Testis (tissue), 3 donors: ENCODE data around the gene TAB2. TPM values are rescaled to one million over a fixed set of nuclear protein-coding genes. Genes with fewer than 3 reads are reported as not detected.

Source experiments
- DNase-seq: peaks from one replicate; pipeline ENCODE4 v3.0.0-alpha.2; 2019
- H3K27ac ChIP-seq, 2 donors: fragments of 200-600 bp; sonication (generic); one replicate each; pipeline ENCODE4 v1.5.1; 2019
- H3K27me3 ChIP-seq: fragments of 200-600 bp; sonication (generic); one replicate; pipeline ENCODE4 v1.5.1; 2019
- H3K36me3 ChIP-seq: fragments of 200-600 bp; sonication (generic); one replicate; pipeline ENCODE4 v1.5.1; 2017; ENCODE audit warnings: low read depth; ENCODE audit errors: missing control alignments
- H3K4me1 ChIP-seq: fragments of 200-600 bp; sonication (generic); one replicate; pipeline ENCODE4 v1.5.1; 2019
- H3K4me3 ChIP-seq, 2 donors: fragments of 200-600 bp; sonication (generic); one replicate each; pipeline ENCODE4 v1.5.1; 2017 to 2019
- H3K9me3 ChIP-seq: fragments of 200-600 bp; sonication (generic); one replicate; pipeline ENCODE4 v1.5.1; 2017
- CTCF ChIP-seq, 3 experiments: fragments of 450-650 bp in 2 of 3; fragments of 200-600 bp in 1 of 3; sonication (generic) in 1 of 3; IDR thresholded peaks; one replicate each; pipeline ENCODE4 v1.5.1; 2016 to 2019; ENCODE audit warnings: antibody characterized with exemption in 3 of 3, mild to moderate bottlenecking in 2 of 3, moderate library complexity in 1 of 3
- POLR2A ChIP-seq: fragments of 450-650 bp; IDR thresholded peaks from one replicate; pipeline ENCODE4 v1.6.1; 2017; ENCODE audit warnings: antibody characterized with exemption, mild to moderate bottlenecking, moderate library complexity
- WGBS, 2 donors: methylation state at CpG; one replicate each; pipeline ENCODE4 v1.1.5; 2018; 5-methylcytosine and 5-hydroxymethylcytosine counted together
- intact Hi-C: fragments of 100-400 bp; cut with DNase I; formaldehyde crosslinking; loops from one replicate; pipeline ENCODE4 v1.15.1; 2023; ENCODE audit warnings: low total_unique reads
- polyA plus RNA-seq: library from polyadenylated mRNA; stranded (reverse); fragments of 350-450 nt; fragmentation: Illumina TruSeq; extraction: RNeasy Lipid Tissue Mini Kit (QIAGEN cat#74804); gene quantifications from one replicate; pipeline ENCODE4 v1.2.3, GENCODE V29; 2014; ENCODE audit warnings: low read depth, low replicate concordance; ENCODE audit not compliant: insufficient read depth
- total RNA-seq, 2 donors: library from RNA; depleted of rRNA; stranded (reverse); fragments of >200 nt; gene quantifications; one replicate each; pipeline ENCODE4 v1.2.3, GENCODE V29; 2016

The TAB2 gene
- total and polyA plus RNA-seq, 3 donors from 2014 or later = 45.1 to 84.7 (median 61.0) TPM

DNA sequence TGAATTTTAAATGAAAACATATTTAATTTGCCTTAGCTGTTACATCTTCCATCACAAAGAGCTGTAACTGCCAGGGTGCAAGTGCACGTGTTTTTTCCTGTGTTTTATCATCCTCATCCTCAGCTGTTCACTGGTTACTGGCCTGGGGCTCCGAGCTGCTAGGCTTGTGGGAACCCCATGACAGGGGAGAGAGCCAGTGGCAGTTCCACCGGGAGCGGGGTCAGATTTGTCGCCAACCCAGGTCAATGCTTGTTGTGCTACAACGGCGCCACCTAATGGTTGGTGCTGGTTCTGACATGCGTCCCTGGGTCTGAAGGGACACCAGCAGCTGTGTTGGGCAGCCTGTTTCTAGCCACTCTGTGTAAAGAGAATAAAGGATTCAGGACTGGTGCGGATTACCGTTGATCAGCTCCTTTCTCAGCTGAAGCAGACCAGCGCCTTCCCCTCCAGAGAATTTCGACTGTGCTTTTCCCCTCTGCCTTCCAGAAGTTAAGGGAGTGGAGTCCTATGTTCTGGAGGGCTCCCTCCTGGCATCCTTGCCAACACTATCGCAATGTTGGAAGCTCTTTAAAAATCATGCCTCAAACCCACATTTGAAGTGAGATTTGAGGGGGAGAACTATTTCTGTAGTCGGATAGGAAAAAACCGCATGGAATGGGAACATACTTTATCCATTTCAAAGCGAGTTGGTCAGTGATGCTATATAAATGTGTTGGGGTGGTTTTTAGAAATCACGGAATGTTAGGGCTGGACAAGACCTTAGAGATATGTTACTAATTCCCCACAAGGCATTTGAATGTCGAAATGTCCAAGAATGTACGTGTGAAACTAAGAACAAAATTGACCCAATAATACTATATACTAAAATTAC lies 114.6 kb downstream of the TAB2 start:
- DNase-seq = peak; percentile 96
- Histone ChIP-seq H3K27me3 (no peaks in the 10 kb centered on the region), H3K9me3 (no peaks in the 10 kb centered on the region), H3K27ac (no peak overlapping the region), H3K4me3 (no peak overlapping the region), H3K4me1 (no peaks in the 10 kb centered on the region), H3K36me3 (no peaks in the 10 kb centered on the region)
- WGBS, 2 donors = 21 to 23% methylated on average over 17 to 19 of the region's 19 CpGs
- intact Hi-C loops = no loop called here
- TF ChIP-seq POLR2A = no peak
- TF ChIP-seq CTCF (IDR thresholded peaks at IDR 0.05) = peak; percentile 77 to 93 (median 91)

GRCh38 chr6:149433405-149433804 lies 115.9 kb downstream of the TAB2 start:
- Histone ChIP-seq H3K4me3 (no peak overlapping the region), H3K9me3 (no peaks in the 10 kb centered on the region), H3K27me3 (no peaks in the 10 kb centered on the region), H3K36me3 (no peaks in the 10 kb centered on the region), H3K4me1 (no peaks in the 10 kb centered on the region), H3K27ac (no peak overlapping the region)
- no peak for DNase-seq
- TF ChIP-seq CTCF (IDR thresholded peaks at IDR 0.05) (no peak), POLR2A (no peak)
- 79 to 89% methylated on average over 2 of the region's 2 CpGs for WGBS, 2 donors
- intact Hi-C loops = no loop called here

DNA sequence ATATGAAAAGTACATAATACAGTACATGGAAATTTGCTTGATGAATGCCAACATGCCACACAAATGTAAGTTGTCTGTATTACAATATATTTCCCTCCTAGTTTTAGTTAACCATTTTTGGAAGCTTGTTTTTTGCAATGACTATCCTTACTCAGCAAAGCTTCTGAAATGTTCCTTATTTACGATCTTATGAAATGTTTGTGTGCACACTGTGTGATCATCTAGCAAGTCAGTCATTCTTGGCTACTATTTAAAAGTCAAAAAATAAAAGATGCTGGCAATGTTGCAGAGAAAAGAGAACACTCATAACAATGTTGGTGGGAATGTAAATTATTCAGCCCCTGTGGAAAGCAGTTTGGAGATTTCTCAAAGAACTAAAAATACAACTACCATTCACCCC lies 116.4 kb downstream of the TAB2 start:
- no peak for DNase-seq
- Histone ChIP-seq H3K4me1 (no peaks in the 10 kb centered on the region), H3K27me3 (no peaks in the 10 kb centered on the region), H3K4me3 (no peak overlapping the region), H3K36me3 (no peaks in the 10 kb centered on the region), H3K27ac (no peak overlapping the region), H3K9me3 (no peaks in the 10 kb centered on the region)
- 50 to 51% methylated on average over 1 of the region's 1 CpG for WGBS, 2 donors
- intact Hi-C loops = no loop called here
- TF ChIP-seq POLR2A = no peak
- no peak for TF ChIP-seq CTCF (IDR thresholded peaks at IDR 0.05)

- H3K27me3 ChIP-seq = no peaks in the 10 kb centered on the region
- no peak for DNase-seq
- H3K36me3 ChIP-seq = no peaks in the 10 kb centered on the region
- no peak for TF ChIP-seq POLR2A
- no peak for TF ChIP-seq CTCF (IDR thresholded peaks at IDR 0.05)
- WGBS, 2 donors = 95 to 97% methylated on average over 6 to 13 of the region's 13 CpGs
- H3K4me3 ChIP-seq = no peak overlapping the region
- intact Hi-C loops = no loop called here
- no peaks in the 10 kb centered on the region for H3K4me1 ChIP-seq
- no peak overlapping the region for H3K27ac ChIP-seq
- H3K9me3 ChIP-seq = no peaks in the 10 kb centered on the region
Measured at GRCh38 chr6:149435919-149436586, 118.5 kb downstream of the TAB2 start.
